HepG2 (cell line): ENCODE data around the gene ZNF212. TPM values are rescaled to one million over a fixed set of nuclear protein-coding genes. Genes with fewer than 3 reads are reported as not detected.
A peak's percentile ranks its signal among the peaks of the same experiment; 100 is the strongest.

Experiments used
- DMAP1 ChIP-seq: IDR thresholded peaks from 2 replicates; pipeline ENCODE4 v1.6.1; 2016
- HDAC2 ChIP-seq: sonication (generic); formaldehyde crosslinking; IDR thresholded peaks from 2 replicates; pipeline ENCODE4 v1.4.0; 2020; ENCODE audit warnings: missing genetic modification reagents
- HES4 ChIP-seq: sonication (generic); formaldehyde crosslinking; IDR thresholded peaks from 2 replicates; pipeline ENCODE4 v1.9.0; 2021; ENCODE audit warnings: mild to moderate bottlenecking, missing genetic modification reagents, borderline replicate concordance
- JDP2 ChIP-seq: sonication (generic); formaldehyde crosslinking; IDR thresholded peaks from 2 replicates; pipeline ENCODE4 v1.8.1; 2022; ENCODE audit warnings: missing genetic modification reagents, borderline replicate concordance
- NKX3-1 ChIP-seq: sonication (generic); formaldehyde crosslinking; IDR thresholded peaks from 2 replicates; pipeline ENCODE4 v1.5.0; 2020; ENCODE audit warnings: missing genetic modification reagents
- PHF20 ChIP-seq: sonication (generic); formaldehyde crosslinking; IDR thresholded peaks from 2 replicates; pipeline ENCODE4 v1.5.0; 2020; ENCODE audit warnings: mild to moderate bottlenecking, missing genetic modification reagents
- SIN3A ChIP-seq: IDR thresholded peaks from 2 replicates; pipeline ENCODE4 v1.6.1; 2011; ENCODE audit warnings: low read depth, mild to moderate bottlenecking, control low read depth, low read length, borderline replicate concordance
- SOX6 ChIP-seq, 2 experiments: fragments of 450-650 bp in 1 of 2; sonication (generic) in 1 of 2; formaldehyde crosslinking in 1 of 2; IDR thresholded peaks; 2 replicates each; pipeline versions ENCODE4 v1.4.0 to v1.6.1; 2017 to 2020; ENCODE audit warnings: antibody characterized with exemption in 1 of 2, mild to moderate bottlenecking in 1 of 2, missing genetic modification reagents in 1 of 2
- ZNF121 ChIP-seq: sonication (generic); formaldehyde crosslinking; IDR thresholded peaks from 2 replicates; pipeline ENCODE4 v1.5.0; 2020; ENCODE audit warnings: mild to moderate bottlenecking, missing genetic modification reagents
- ZNF143 ChIP-seq: sonication (generic); formaldehyde crosslinking; IDR thresholded peaks from 2 replicates; pipeline ENCODE4 v1.4.0; 2020; ENCODE audit warnings: missing genetic modification reagents
- ZNF343 ChIP-seq: sonication (generic); formaldehyde crosslinking; IDR thresholded peaks from 2 replicates; pipeline ENCODE4 v1.4.0; 2020; ENCODE audit warnings: mild to moderate bottlenecking, missing genetic modification reagents
- ZNF556 ChIP-seq: sonication (generic); formaldehyde crosslinking; IDR thresholded peaks from 2 replicates; pipeline ENCODE4 v1.4.0; 2020; ENCODE audit warnings: mild to moderate bottlenecking, missing genetic modification reagents, borderline replicate concordance
- ZNF557 ChIP-seq: sonication (generic); formaldehyde crosslinking; IDR thresholded peaks from 2 replicates; pipeline ENCODE4 v1.4.0; 2020; ENCODE audit warnings: missing genetic modification reagents
- ZNF569 ChIP-seq: sonication (generic); formaldehyde crosslinking; IDR thresholded peaks from 2 replicates; pipeline ENCODE4 v1.5.0; 2020; ENCODE audit warnings: mild to moderate bottlenecking, missing genetic modification reagents, moderate library complexity, borderline replicate concordance
- ZNF792 ChIP-seq: IDR thresholded peaks from 2 replicates; pipeline ENCODE4 v1.6.1; 2016
- ZNF883 ChIP-seq: sonication (generic); formaldehyde crosslinking; IDR thresholded peaks from 2 replicates; pipeline ENCODE4 v1.5.1; 2020; ENCODE audit warnings: mild to moderate bottlenecking, missing genetic modification reagents; ENCODE audit errors: not compliant biosample characterization
- ZSCAN31 ChIP-seq: sonication (generic); formaldehyde crosslinking; IDR thresholded peaks from 2 replicates; pipeline ENCODE4 v1.5.0; 2020; ENCODE audit warnings: low read depth, mild to moderate bottlenecking, missing genetic modification reagents
- polyA plus RNA-seq, 8 experiments: library from polyadenylated mRNA; depleted of rRNA in 3 of 8; stranded (reverse) in 7 of 8; unstranded in 1 of 8; fragments of >200 nt; fragmentation: Illumina TruSeq in 4 of 8; extraction: Trizol in 4 of 8; gene quantifications; 2 replicates each; pipeline versions ENCODE4 v1.2.1 to v1.2.3, GENCODE V29; 2011 to 2016; ENCODE audit warnings: low read depth in 4 of 8, missing spikeins in 1 of 8, mixed read lengths in 1 of 8; ENCODE audit not compliant: insufficient read depth in 1 of 8
- total RNA-seq, 5 experiments: library from RNA; depleted of rRNA; stranded (reverse); fragments of >200 nt; fragmentation: Illumina TruSeq; extraction: Trizol; gene quantifications; 2 replicates each; pipeline ENCODE4 v1.2.3, GENCODE V29; 2016; ENCODE audit warnings: low read depth in 1 of 5
- TF ChIP-seq, protein P1 (sequence below): IDR thresholded peaks from 2 replicates; pipeline ENCODE4 v1.6.1; 2012; ENCODE audit warnings: inconsistent platforms
- TF ChIP-seq, protein P2 (sequence below): sonication (generic); formaldehyde crosslinking; IDR thresholded peaks from 2 replicates; pipeline ENCODE4 v1.8.1; 2022; ENCODE audit warnings: low read depth, mild to moderate bottlenecking, missing genetic modification reagents
- TF ChIP-seq, protein P3 (sequence below): sonication (generic); formaldehyde crosslinking; IDR thresholded peaks from 2 replicates; pipeline ENCODE4 v1.5.1; 2020; ENCODE audit warnings: mild to moderate bottlenecking, missing genetic modification reagents, moderate library complexity
- TF ChIP-seq, protein P4 (sequence below): sonication (generic); formaldehyde crosslinking; IDR thresholded peaks from 2 replicates; pipeline ENCODE4 v1.5.1; 2020; ENCODE audit warnings: missing genetic modification reagents, mild to moderate bottlenecking, borderline replicate concordance

Gene ZNF212
- total and polyA plus RNA-seq, 2 of the 13 experiments (the other 11 are each of a cell fraction or from before 2014, with no cell fraction given), result 2.6 to 3.8 TPM

DNA sequence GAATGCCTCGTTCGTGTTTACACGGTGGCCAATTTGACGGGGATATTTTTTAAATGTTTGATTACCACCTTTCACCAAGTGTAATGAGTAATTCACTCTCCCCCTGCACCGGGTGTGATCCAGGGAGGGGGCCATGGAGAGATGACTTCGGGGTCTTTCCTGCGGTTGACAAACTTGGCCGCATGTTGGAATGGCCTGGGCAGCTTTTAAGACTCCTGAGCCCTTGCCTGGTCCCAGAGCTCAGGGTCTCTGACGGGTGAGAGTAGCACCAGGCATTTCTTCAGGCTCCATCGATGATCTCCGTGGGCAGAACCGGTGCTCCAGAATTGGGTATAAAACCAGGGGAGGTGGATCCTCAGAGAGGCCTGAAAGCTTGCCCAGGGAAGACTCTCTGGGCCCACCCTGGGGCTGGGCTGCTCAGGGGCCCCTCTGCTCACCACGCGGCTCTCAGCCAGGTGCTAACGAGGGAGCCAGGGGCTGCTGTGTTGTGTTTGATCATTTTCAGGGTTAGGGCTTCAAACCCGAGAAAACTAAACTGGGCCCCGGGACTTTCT lies 43.2 kb upstream of the ZNF212 start (continued):
- TF ChIP-seq, protein P1, sequence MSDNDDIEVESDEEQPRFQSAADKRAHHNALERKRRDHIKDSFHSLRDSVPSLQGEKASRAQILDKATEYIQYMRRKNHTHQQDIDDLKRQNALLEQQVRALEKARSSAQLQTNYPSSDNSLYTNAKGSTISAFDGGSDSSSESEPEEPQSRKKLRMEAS, result 0 out of 2 replicates have a peak, but pooled peaks have one; percentile 26
- TF ChIP-seq SOX6 (IDR thresholded peaks at IDR 0.05), result no peak
- TF ChIP-seq SOX6 (CRISPR knock-in tag; IDR thresholded peaks at IDR 0.05), result 0 out of 2 replicates have a peak, but pooled peaks have one; percentile 6
- peak; percentile 42; the same call in 1 of the 2 replicates for TF ChIP-seq DMAP1 (CRISPR knock-in tag)
- TF ChIP-seq, protein P2, sequence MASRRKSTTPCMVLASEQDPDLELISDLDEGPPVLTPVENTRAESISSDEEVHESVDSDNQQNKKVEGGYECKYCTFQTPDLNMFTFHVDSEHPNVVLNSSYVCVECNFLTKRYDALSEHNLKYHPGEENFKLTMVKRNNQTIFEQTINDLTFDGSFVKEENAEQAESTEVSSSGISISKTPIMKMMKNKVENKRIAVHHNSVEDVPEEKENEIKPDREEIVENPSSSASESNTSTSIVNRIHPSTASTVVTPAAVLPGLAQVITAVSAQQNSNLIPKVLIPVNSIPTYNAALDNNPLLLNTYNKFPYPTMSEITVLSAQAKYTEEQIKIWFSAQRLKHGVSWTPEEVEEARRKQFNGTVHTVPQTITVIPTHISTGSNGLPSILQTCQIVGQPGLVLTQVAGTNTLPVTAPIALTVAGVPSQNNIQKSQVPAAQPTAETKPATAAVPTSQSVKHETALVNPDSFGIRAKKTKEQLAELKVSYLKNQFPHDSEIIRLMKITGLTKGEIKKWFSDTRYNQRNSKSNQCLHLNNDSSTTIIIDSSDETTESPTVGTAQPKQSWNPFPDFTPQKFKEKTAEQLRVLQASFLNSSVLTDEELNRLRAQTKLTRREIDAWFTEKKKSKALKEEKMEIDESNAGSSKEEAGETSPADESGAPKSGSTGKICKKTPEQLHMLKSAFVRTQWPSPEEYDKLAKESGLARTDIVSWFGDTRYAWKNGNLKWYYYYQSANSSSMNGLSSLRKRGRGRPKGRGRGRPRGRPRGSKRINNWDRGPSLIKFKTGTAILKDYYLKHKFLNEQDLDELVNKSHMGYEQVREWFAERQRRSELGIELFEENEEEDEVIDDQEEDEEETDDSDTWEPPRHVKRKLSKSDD (CRISPR knock-in tag), result no peak
- TF ChIP-seq NKX3-1 (CRISPR knock-in tag), result no peak
- TF ChIP-seq HES4 (CRISPR knock-in tag), result no peak
- TF ChIP-seq, protein P3, sequence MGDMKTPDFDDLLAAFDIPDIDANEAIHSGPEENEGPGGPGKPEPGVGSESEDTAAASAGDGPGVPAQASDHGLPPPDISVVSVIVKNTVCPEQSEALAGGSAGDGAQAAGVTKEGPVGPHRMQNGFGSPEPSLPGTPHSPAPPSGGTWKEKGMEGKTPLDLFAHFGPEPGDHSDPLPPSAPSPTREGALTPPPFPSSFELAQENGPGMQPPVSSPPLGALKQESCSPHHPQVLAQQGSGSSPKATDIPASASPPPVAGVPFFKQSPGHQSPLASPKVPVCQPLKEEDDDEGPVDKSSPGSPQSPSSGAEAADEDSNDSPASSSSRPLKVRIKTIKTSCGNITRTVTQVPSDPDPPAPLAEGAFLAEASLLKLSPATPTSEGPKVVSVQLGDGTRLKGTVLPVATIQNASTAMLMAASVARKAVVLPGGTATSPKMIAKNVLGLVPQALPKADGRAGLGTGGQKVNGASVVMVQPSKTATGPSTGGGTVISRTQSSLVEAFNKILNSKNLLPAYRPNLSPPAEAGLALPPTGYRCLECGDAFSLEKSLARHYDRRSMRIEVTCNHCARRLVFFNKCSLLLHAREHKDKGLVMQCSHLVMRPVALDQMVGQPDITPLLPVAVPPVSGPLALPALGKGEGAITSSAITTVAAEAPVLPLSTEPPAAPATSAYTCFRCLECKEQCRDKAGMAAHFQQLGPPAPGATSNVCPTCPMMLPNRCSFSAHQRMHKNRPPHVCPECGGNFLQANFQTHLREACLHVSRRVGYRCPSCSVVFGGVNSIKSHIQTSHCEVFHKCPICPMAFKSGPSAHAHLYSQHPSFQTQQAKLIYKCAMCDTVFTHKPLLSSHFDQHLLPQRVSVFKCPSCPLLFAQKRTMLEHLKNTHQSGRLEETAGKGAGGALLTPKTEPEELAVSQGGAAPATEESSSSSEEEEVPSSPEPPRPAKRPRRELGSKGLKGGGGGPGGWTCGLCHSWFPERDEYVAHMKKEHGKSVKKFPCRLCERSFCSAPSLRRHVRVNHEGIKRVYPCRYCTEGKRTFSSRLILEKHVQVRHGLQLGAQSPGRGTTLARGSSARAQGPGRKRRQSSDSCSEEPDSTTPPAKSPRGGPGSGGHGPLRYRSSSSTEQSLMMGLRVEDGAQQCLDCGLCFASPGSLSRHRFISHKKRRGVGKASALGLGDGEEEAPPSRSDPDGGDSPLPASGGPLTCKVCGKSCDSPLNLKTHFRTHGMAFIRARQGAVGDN (CRISPR knock-in tag), result peak; percentile 78
- TF ChIP-seq ZNF883 (CRISPR knock-in tag), result no peak
- TF ChIP-seq, protein P4, sequence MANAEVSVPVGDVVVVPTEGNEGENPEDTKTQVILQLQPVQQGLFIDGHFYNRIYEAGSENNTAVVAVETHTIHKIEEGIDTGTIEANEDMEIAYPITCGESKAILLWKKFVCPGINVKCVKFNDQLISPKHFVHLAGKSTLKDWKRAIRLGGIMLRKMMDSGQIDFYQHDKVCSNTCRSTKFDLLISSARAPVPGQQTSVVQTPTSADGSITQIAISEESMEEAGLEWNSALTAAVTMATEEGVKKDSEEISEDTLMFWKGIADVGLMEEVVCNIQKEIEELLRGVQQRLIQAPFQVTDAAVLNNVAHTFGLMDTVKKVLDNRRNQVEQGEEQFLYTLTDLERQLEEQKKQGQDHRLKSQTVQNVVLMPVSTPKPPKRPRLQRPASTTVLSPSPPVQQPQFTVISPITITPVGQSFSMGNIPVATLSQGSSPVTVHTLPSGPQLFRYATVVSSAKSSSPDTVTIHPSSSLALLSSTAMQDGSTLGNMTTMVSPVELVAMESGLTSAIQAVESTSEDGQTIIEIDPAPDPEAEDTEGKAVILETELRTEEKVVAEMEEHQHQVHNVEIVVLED (CRISPR knock-in tag), result no peak
- TF ChIP-seq PHF20 (CRISPR knock-in tag), result 0 out of 2 replicates have a peak, but pooled peaks have one; percentile 42
- peak; percentile 52; the same call in 1 of the 2 replicates for TF ChIP-seq SIN3A
- 0 out of 2 replicates have a peak, but pooled peaks have one; percentile 7 for TF ChIP-seq HDAC2 (CRISPR knock-in tag)
- peak; percentile 57; the same call in 1 of the 2 replicates for TF ChIP-seq ZNF121 (CRISPR knock-in tag)
- no peak for TF ChIP-seq JDP2 (CRISPR knock-in tag)
- no peak; the same call in 1 of the 2 replicates for TF ChIP-seq ZNF343 (CRISPR knock-in tag)
- no peak for TF ChIP-seq ZNF143 (CRISPR knock-in tag)
- no peak for TF ChIP-seq ZNF569 (CRISPR knock-in tag)
- TF ChIP-seq ZNF556 (CRISPR knock-in tag), result 0 out of 2 replicates have a peak, but pooled peaks have one; percentile 15
- TF ChIP-seq ZNF557 (CRISPR knock-in tag), result no peak
- peak; percentile 34; the same call in 1 of the 2 replicates for TF ChIP-seq ZSCAN31 (CRISPR knock-in tag)
- no peak for TF ChIP-seq ZNF792
